Urinary bladder (tissue), 4 donors: ENCODE data around the gene CLN3. TPM values are rescaled to one million over a fixed set of nuclear protein-coding genes. Genes with fewer than 3 reads are reported as not detected.
"Not testable (repeated sequence)": the region's sequence is repeated elsewhere in the genome, so short reads cannot be mapped to it uniquely, and the experiment has no call there.

Source experiments
- DNase-seq: peaks from one replicate; pipeline ENCODE4 v3.0.0-alpha.2; 2015; ENCODE audit errors: extremely low spot score
- H3K27ac ChIP-seq: one replicate; pipeline ENCODE4 v1.5.1; 2013; ENCODE audit warnings: low read depth, mild to moderate bottlenecking, moderate library complexity
- H3K36me3 ChIP-seq: one replicate; pipeline ENCODE4 v1.6.1; 2013; ENCODE audit warnings: mild to moderate bottlenecking, moderate library complexity; ENCODE audit not compliant: insufficient read depth
- H3K4me1 ChIP-seq: one replicate; pipeline ENCODE4 v1.6.1; 2013; ENCODE audit warnings: mild to moderate bottlenecking, moderate library complexity; ENCODE audit not compliant: insufficient read depth
- H3K4me3 ChIP-seq: one replicate; pipeline ENCODE4 v1.5.1; 2013; ENCODE audit warnings: low read depth, low read length
- WGBS: extraction: QIAGEN DNeasy Blood & Tissue Kit; methylation state at CpG from one replicate; pipeline ENCODE4 v1.1.7; 2013; 5-methylcytosine and 5-hydroxymethylcytosine counted together
- polyA plus RNA-seq: library from polyadenylated mRNA; stranded (reverse); fragments of 200-250 nt; gene quantifications from one replicate; pipeline ENCODE4 v1.2.3, GENCODE V29; 2013
- total RNA-seq: library from RNA; depleted of rRNA; stranded (reverse); fragments of >200 nt; gene quantifications from one replicate; pipeline ENCODE4 v1.2.3, GENCODE V29; 2014
- donor health status: healthy with polysubstance abuse.
- donor health status: healthy.

Gene CLN3
- total and polyA plus RNA-seq, 2 donors: 10.7 to 32.2 TPM

GRCh38 chr16:28527100-28527785 is 35.4 kb upstream of the CLN3 start:
- not testable (repeated sequence) for H3K27ac ChIP-seq, H3K4me3 ChIP-seq, DNase-seq, H3K4me1 ChIP-seq, H3K36me3 ChIP-seq
- 95% methylated on average over 7 of the region's 7 CpGs for WGBS

GRCh38 chr16:28526201-28527099 is 34.6 kb upstream of the CLN3 start:
- WGBS: 90% methylated on average over 11 of the region's 11 CpGs
- Histone ChIP-seq H3K4me1 (no peaks in the 10 kb centered on the region), H3K27ac (no peak overlapping the region), H3K36me3 (no peaks in the 10 kb centered on the region), H3K4me3 (no peak overlapping the region)
- DNase-seq: no peak

DNA sequence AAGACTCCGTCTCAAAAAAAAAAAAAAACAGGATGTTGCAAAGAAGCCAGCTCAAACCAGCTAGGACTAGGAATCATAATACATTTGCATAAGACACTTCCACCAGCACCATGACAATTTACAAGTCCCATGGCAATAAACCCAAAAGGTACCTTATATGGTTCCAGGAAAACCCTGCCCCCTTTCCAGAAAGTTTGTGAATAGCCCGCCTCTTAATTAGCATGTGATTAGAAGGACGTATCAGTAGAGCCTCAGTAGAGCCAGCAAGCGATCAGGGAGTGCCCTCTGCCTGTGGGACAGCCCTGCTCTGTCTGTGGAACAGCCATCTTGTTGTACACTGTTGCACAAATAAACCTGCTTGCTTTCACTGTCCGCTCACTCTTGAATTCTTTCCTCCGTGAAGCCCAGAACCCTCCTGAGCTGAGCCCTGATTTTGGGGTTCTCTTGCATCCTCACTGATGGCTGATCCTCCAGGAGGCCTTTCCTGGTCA is 32.9 kb upstream of the CLN3 start:
- H3K27ac ChIP-seq: no peak overlapping the region
- 71% methylated on average over 6 of the region's 6 CpGs for WGBS
- DNase-seq: no peak
- H3K36me3 ChIP-seq: no peaks in the 10 kb centered on the region
- no peak overlapping the region for H3K4me3 ChIP-seq
- no peaks in the 10 kb centered on the region for H3K4me1 ChIP-seq

DNA sequence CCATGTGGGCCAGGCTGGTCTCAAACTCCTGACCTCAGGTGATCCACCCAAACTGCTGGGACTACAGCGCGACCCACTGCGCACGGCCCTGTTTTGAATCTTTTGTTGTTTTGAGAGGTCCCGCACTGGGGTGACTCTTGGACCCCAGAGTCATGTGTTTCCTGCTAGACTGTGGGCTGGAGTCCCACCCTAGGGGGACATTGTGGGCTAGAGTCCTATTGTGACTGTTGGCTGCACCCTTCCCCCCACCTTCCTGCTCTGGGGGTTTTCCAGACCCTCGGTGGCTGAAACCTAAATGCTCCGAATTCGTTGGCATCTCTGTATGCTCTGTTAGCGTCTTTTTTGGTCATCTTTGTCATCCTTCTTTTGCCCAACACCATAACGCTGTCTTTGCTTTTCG is 30.9 kb upstream of the CLN3 start:
- no peak overlapping the region for H3K27ac ChIP-seq
- H3K4me1 ChIP-seq: no peaks in the 10 kb centered on the region
- WGBS: 85% methylated on average over 11 of the region's 11 CpGs
- H3K36me3 ChIP-seq: no peaks in the 10 kb centered on the region
- DNase-seq: no peak
- no peak overlapping the region for H3K4me3 ChIP-seq

DNA sequence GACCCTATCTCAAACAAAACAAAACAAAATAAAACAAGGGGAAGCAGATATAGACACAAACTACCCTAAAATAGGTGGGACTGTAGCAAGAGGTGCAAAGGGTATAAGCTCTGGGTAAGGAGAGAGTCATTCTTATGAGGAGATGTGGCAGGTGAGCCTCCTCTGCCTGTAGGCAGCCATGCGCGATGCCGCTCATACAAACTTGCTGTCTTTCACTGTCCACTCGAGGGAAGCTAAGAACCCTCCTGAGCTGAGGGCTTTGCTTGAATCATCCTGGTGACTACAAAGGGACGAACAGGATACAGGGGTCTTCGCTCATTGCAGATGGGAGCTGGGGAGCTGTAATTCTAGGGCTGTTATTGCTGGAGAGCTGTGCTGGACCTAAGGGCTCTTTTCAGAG is 29.6 kb upstream of the CLN3 start:
- no peaks in the 10 kb centered on the region for H3K4me1 ChIP-seq
- no peaks in the 10 kb centered on the region for H3K36me3 ChIP-seq
- H3K27ac ChIP-seq: no peak overlapping the region
- DNase-seq: no peak
- no peak overlapping the region for H3K4me3 ChIP-seq
- 91% methylated on average over 6 of the region's 6 CpGs for WGBS

GRCh38 chr16:28520672-28521071 is 28.8 kb upstream of the CLN3 start:
- no peak overlapping the region for H3K27ac ChIP-seq
- DNase-seq: no peak
- WGBS: 74% methylated on average over 7 of the region's 7 CpGs
- H3K4me1 ChIP-seq: no peaks in the 10 kb centered on the region
- H3K36me3 ChIP-seq: no peaks in the 10 kb centered on the region
- no peak overlapping the region for H3K4me3 ChIP-seq

DNA sequence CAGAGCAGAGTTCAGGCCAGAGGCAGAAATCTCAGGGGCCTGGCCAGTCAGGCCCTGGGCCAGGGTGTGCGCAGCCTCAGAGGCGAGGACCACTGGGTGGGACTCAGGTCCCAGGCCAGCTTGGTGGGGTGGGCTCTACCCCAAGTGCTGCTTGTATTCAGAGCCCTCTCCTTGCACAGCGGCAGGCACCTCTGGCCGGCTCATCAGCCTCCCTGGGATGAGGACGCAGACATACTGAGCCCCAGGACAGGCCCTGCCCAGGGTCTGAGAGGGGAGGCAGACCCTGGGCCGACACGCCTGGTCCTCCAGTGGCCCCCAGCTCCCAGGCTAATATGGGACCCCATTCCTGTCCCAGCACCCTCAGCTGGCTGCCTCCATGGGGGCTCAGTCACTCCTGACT is 22.4 kb upstream of the CLN3 start:
- no peaks in the 10 kb centered on the region for H3K36me3 ChIP-seq
- no peak for DNase-seq
- no peaks in the 10 kb centered on the region for H3K4me1 ChIP-seq
- H3K4me3 ChIP-seq: no peak overlapping the region
- 89% methylated on average over 7 of the region's 7 CpGs for WGBS
- no peak overlapping the region for H3K27ac ChIP-seq

- WGBS: 85% methylated on average over 12 of the region's 12 CpGs
- Histone ChIP-seq H3K4me3 (no peak overlapping the region), H3K27ac (no peak overlapping the region), H3K36me3 (no peaks in the 10 kb centered on the region), H3K4me1 (no peaks in the 10 kb centered on the region)
- no peak for DNase-seq
Measured at GRCh38 chr16:28513484-28514181, 21.8 kb upstream of the CLN3 start.

GRCh38 chr16:28511801-28512789 is 20.2 kb upstream of the CLN3 start:
- Histone ChIP-seq H3K4me3 (no peak overlapping the region), H3K27ac (no peak overlapping the region), H3K4me1 (no peaks in the 10 kb centered on the region), H3K36me3 (no peaks in the 10 kb centered on the region)
- DNase-seq: no peak
- 85% methylated on average over 21 of the region's 21 CpGs for WGBS

GRCh38 chr16:28511031-28511430 is 19.2 kb upstream of the CLN3 start:
- Histone ChIP-seq H3K4me3 (no peak overlapping the region), H3K36me3 (no peaks in the 10 kb centered on the region), H3K4me1 (no peaks in the 10 kb centered on the region), H3K27ac (no peak overlapping the region)
- DNase-seq: no peak
- 77% methylated on average over 3 of the region's 3 CpGs for WGBS

- Histone ChIP-seq H3K4me3 (no peak overlapping the region), H3K36me3 (no peaks in the 10 kb centered on the region), H3K27ac (no peak overlapping the region), H3K4me1 (no peaks in the 10 kb centered on the region)
- WGBS: 68% methylated on average over 14 of the region's 14 CpGs
- DNase-seq: no peak
Measured at GRCh38 chr16:28505489-28506137, 13.7 kb upstream of the CLN3 start.

DNA sequence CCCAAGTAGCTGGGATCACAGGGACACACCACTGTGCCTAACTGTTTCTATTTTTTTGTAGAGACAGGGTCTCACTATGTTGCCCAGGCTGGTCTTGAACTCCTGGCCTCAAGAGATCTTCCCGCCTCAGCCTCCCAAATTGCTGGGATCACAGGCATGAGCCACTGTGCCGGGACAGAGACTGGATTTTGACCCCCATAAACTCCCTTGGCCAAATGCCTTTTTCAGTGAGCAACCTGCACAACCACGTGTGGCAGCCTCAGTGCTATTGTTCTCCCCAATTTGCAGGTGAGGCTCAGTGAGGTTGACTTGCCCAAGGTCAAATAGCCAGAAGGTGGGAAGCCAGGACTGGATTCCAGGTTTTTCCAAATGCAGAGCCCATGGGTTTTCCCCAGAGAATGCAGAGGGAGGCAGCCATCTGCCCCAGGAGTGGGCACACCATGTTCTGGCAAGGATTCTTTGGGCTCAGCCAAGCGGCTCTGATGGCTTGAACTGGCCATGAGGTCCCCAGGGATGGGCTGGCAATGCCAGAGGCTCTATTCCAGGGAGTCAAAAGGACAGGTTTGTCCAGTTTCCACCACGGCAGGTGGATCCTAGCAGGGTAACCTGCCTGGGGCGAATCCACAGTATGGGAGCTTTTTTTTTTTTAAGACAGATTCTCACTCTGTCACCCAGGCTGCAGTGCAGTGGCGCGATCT is 13.0 kb upstream of the CLN3 start:
- H3K4me3 ChIP-seq: no peak overlapping the region
- H3K36me3 ChIP-seq: no peaks in the 10 kb centered on the region
- WGBS: 68% methylated on average over 8 of the region's 8 CpGs
- no peak overlapping the region for H3K27ac ChIP-seq
- H3K4me1 ChIP-seq: no peaks in the 10 kb centered on the region
- no peak for DNase-seq
